GM12878 (cell line): ENCODE measurements around the gene PUS10. TPM values are rescaled to one million over a fixed set of nuclear protein-coding genes. Genes with fewer than 3 reads are reported as not detected.

Experiments
- ATAC-seq: fragments of 200-7000 bp; cut with Tn5 transposase; 3 replicates; pipeline ENCODE4 v1.9.1; 2020; ENCODE audit warnings: mild to moderate bottlenecking, moderate library complexity
- BruUV-seq: library from RNA; stranded (reverse); fragments of 400-500 nt; replicated peaks from 2 replicates; lab custom pipeline; 2021; lab: Mats Ljungman, UMichigan
- CTCF ChIA-PET: fragments of 300-600 bp; sonication (Branson Sonifier 250); formaldehyde crosslinking; extraction: SDS; loops from one replicate; lab custom pipeline; 2021; ENCODE audit warnings: inconsistent platforms; lab: Yijun Ruan, JAX
- POLR2A ChIA-PET: fragments of 350-600 bp; formaldehyde crosslinking; extraction: SDS; loops from one replicate; lab custom pipeline; 2021; ENCODE audit warnings: inconsistent platforms; lab: Charles Lee
- RAD21 ChIA-PET: fragments of 300-600 bp; sonication (Branson Sonifier 250); formaldehyde crosslinking; loops from one replicate; lab custom pipeline; 2023; ENCODE audit warnings: antibody characterized with exemption; ENCODE audit not compliant: unreplicated experiment; lab: Charles Lee
- SMC1A ChIA-PET: fragments of 300-600 bp; sonication (Branson Sonifier 250); formaldehyde crosslinking; loops from one replicate; lab custom pipeline; 2023; ENCODE audit not compliant: unreplicated experiment, uncharacterized antibody; lab: Charles Lee
- DNase-seq: peaks from one replicate; pipeline ENCODE4 v3.0.0-alpha.2; 2011; ENCODE audit warnings: low read depth, low spot score
- FAIRE-seq: peaks from 3 replicates; lab custom pipeline; 2011; peaks lifted over from hg19 to GRCh38; lab: Jason Lieb, UNC
- H2AFZ ChIP-seq: 2 replicates; pipeline ENCODE4 v1.6.0; 2011; ENCODE audit warnings: low read depth, low read length, control low read depth; ENCODE audit not compliant: control insufficient read depth
- H3K27ac ChIP-seq: 2 replicates; pipeline ENCODE4 v1.5.1; 2011; ENCODE audit warnings: control low read depth; ENCODE audit not compliant: control insufficient read depth, insufficient read depth
- H3K27me3 ChIP-seq, 2 experiments: replicated peaks in 1 of 2; 2 replicates each; pipeline versions ENCODE4 v1.6.0 to v1.6.1; 2011; ENCODE audit warnings: low read length in 1 of 2; ENCODE audit not compliant: control insufficient read depth in 2 of 2, insufficient read depth in 2 of 2
- H3K36me3 ChIP-seq, 2 experiments: 2 replicates each; pipeline ENCODE4 v1.5.1; 2011; ENCODE audit warnings: low read length in 1 of 2; ENCODE audit not compliant: control insufficient read depth in 2 of 2, insufficient read depth in 2 of 2
- H3K4me1 ChIP-seq: 2 replicates; pipeline ENCODE4 v1.6.1; 2011; ENCODE audit warnings: mild to moderate bottlenecking, low read length, moderate library complexity, mixed read lengths; ENCODE audit not compliant: control insufficient read depth, insufficient read depth
- H3K4me2 ChIP-seq: 2 replicates; pipeline ENCODE4 v1.6.0; 2011; ENCODE audit warnings: control low read depth; ENCODE audit not compliant: control insufficient read depth, insufficient read depth
- H3K4me3 ChIP-seq: fragments of 200-600 bp; sonication (generic); 2 replicates; pipeline ENCODE4 v1.5.1; 2016
- H3K79me2 ChIP-seq: 2 replicates; pipeline ENCODE4 v1.6.0; 2011; ENCODE audit warnings: low read length; ENCODE audit not compliant: control insufficient read depth, insufficient read depth
- H3K9ac ChIP-seq: 2 replicates; pipeline ENCODE4 v1.8.0; 2011; ENCODE audit warnings: low read length, control low read depth, mixed read lengths; ENCODE audit not compliant: control insufficient read depth, insufficient read depth
- H3K9me3 ChIP-seq: replicated peaks from 3 replicates; pipeline ENCODE4 v1.5.1; 2011; ENCODE audit warnings: mild to moderate bottlenecking, low read length; ENCODE audit not compliant: control insufficient read depth, insufficient read depth
- H4K20me1 ChIP-seq: 2 replicates; pipeline ENCODE4 v1.6.0; 2011; ENCODE audit not compliant: control insufficient read depth, insufficient read depth
- CBFB ChIP-seq: IDR thresholded peaks from 2 replicates; pipeline ENCODE4 v1.6.1; 2016; ENCODE audit warnings: antibody characterized with exemption, low read depth
- DPF2 ChIP-seq: fragments of 450-650 bp; IDR thresholded peaks from 2 replicates; pipeline ENCODE4 v1.6.1; 2017; ENCODE audit warnings: mild to moderate bottlenecking
- FOXM1 ChIP-seq: IDR thresholded peaks from 2 replicates; pipeline ENCODE4 v1.6.1; 2012; ENCODE audit warnings: low read depth, mild to moderate bottlenecking, inconsistent platforms, low read length, moderate library complexity
- IKZF2 ChIP-seq, 2 experiments: fragments of 450-650 bp; IDR thresholded peaks; 2 replicates each; pipeline ENCODE4 v1.6.1; 2017; ENCODE audit warnings: mild to moderate bottlenecking in 2 of 2, moderate library complexity in 2 of 2
- KLF5 ChIP-seq: fragments of 450-650 bp; IDR thresholded peaks from 2 replicates; pipeline ENCODE4 v1.6.1; 2014; ENCODE audit warnings: mild to moderate bottlenecking; ENCODE audit not compliant: partially characterized antibody
- LARP7 ChIP-seq: fragments of 450-650 bp; IDR thresholded peaks from 2 replicates; pipeline ENCODE4 v1.6.1; 2017; ENCODE audit warnings: mild to moderate bottlenecking
- MEF2A ChIP-seq: IDR thresholded peaks from 2 replicates; pipeline ENCODE4 v1.6.1; 2011; ENCODE audit warnings: low read depth, mild to moderate bottlenecking, low read length, moderate library complexity; ENCODE audit not compliant: insufficient read depth
- NFXL1 ChIP-seq: fragments of 450-650 bp; IDR thresholded peaks from 2 replicates; pipeline ENCODE4 v1.6.1; 2017; ENCODE audit warnings: antibody characterized with exemption, mild to moderate bottlenecking, borderline replicate concordance
- NRF1 ChIP-seq: conservative IDR thresholded peaks from 2 replicates; pipeline ENCODE4 v1.6.1; 2011; ENCODE audit warnings: mild to moderate bottlenecking, low read depth, low read length, improper control_type of control experiment
- RAD51 ChIP-seq: fragments of 450-650 bp; IDR thresholded peaks from 2 replicates; pipeline ENCODE4 v1.6.1; 2016; ENCODE audit warnings: moderate library complexity, mild to moderate bottlenecking, inconsistent platforms
- RFX5 ChIP-seq: IDR thresholded peaks from 2 replicates; pipeline ENCODE4 v1.6.1; 2011; ENCODE audit warnings: low read depth, low read length, improper control_type of control experiment
- SMARCA5 ChIP-seq: fragments of 450-650 bp; IDR thresholded peaks from 2 replicates; pipeline ENCODE4 v1.6.1; 2017; ENCODE audit warnings: mild to moderate bottlenecking
- ZNF592 ChIP-seq: fragments of 450-650 bp; IDR thresholded peaks from 2 replicates; pipeline ENCODE4 v1.6.1; 2017; ENCODE audit warnings: mild to moderate bottlenecking, moderate library complexity
- WGBS: methylation state at CpG from one replicate; pipeline ENCODE4 v1.1.6; 2016; ENCODE audit warnings: low lambda C conversion rate; ENCODE audit not compliant: insufficient replicate concordance, insufficient coverage; ENCODE audit errors: missing lambda C conversion rate; 5-methylcytosine and 5-hydroxymethylcytosine counted together
- in situ Hi-C: fragments of 300-500 bp; cut with MboI; formaldehyde crosslinking; loops from 9 replicates; pipeline ENCODE4 v1.14.3; 2018; ENCODE audit warnings: mixed read lengths
- intact Hi-C: fragments of 100-400 bp; cut with micrococcal nuclease; formaldehyde crosslinking; loops from one replicate; pipeline ENCODE4 v1.14.2; 2022; ENCODE audit not compliant: unreplicated experiment
- polyA plus RNA-seq, 11 experiments: library from polyadenylated mRNA; depleted of rRNA in 4 of 11; unstranded in 6 of 11; stranded (reverse) in 5 of 11; fragments of >200 nt; fragmentation: Nextera tagmentation in 4 of 11; fragmentation: Illumina TruSeq in 1 of 11; extraction: Ambion mirVana in 4 of 11; extraction: Trizol in 1 of 11; gene quantifications; 1 replicate in 1 of 11; 2 replicates in 10 of 11; pipeline versions ENCODE4 v1.2.1 to v1.2.3, GENCODE V29; 2011 to 2016; ENCODE audit warnings: inconsistent platforms in 2 of 11, missing spikeins in 2 of 11, low read depth in 1 of 11
- total RNA-seq, 4 experiments: library from RNA; depleted of rRNA in 3 of 4; stranded (reverse); fragments of >200 nt in 3 of 4; fragmentation: Illumina TruSeq in 1 of 4; extraction: Trizol in 1 of 4; gene quantifications; 2 replicates each; pipeline versions ENCODE4 v1.2.1 to v1.2.3, GENCODE V29; 2013 to 2021
- TF ChIP-seq, protein P1 (sequence below): IDR thresholded peaks from 2 replicates; pipeline ENCODE4 v1.6.1; 2012; ENCODE audit warnings: low read depth, low read length, improper control_type of control experiment
- TF ChIP-seq, protein P2 (sequence below): fragments of 450-650 bp; IDR thresholded peaks from 2 replicates; pipeline ENCODE4 v1.6.1; 2016; ENCODE audit warnings: mild to moderate bottlenecking, moderate library complexity, borderline replicate concordance

Gene PUS10
- total and polyA plus RNA-seq, 10 of the 15 experiments (the other 5 are each of a cell fraction or from before 2014, with no cell fraction given): 9.1 to 17.0 (median 13.0) TPM

DNA sequence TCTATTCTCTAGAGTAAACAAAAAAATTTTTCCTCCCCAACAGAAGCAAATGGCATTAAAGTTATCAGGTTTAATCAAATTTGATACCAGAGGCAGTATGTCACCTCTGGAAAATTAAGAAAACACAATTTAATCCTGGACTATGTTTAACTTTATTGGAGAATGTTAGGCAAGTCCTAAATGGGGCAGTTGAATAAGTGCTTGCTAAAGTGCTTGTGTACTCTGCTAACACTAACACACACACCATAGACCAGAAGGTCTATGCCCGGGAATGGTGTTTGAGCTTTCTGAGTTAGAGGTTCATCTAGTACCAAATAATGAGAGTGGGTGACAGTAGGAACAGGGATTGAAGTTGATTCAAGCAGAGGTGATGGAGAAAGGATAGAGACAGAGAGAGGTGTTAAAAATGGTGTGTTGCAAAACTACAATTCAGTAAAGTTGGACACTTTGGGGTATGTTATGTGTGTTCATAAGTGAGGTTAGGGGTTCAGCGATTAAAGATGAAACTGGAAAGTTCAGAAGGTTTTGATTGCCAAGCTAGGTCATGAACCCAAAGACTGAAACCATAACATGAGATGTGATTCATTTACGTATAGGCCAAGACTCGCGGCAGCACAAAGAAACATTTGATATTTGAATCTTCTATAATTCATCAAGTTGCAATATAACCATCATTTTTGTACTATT lies 41.0 kb downstream of the PUS10 start:
- Histone ChIP-seq H3K9ac (no peak overlapping the region), H3K27ac (no peak overlapping the region), H3K27me3 (no peaks in the 10 kb centered on the region), H3K9me3 (peaks cover 3% of the 10 kb centered on the region; the same call in 1 of the 3 replicates), H3K4me3 (no peak overlapping the region; the same call in 1 of the 2 replicates), H2AFZ (no peak overlapping the region), H4K20me1 (no peaks in the 10 kb centered on the region), H3K36me3 (no peaks in the 10 kb centered on the region), H3K79me2 (no peaks in the 10 kb centered on the region), H3K4me1 (peaks cover 56% of the 10 kb centered on the region), H3K4me2 (peak overlapping the region; percentile 85)
- in situ Hi-C loops: no loop called here
- ChIA-PET POLR2A (interaction anchor here (0.6 to 2.0 kb wide), 5 partner anchors 11 to 466 kb away, joined by 3 to 5 read pairs (median 4); no protein-coding TSS in a partner anchor), RAD21 (interaction anchor here (1.0 to 3.3 kb wide), 3 partner anchors 10 to 138 kb away, joined by 3 to 15 read pairs (median 3); no protein-coding TSS in a partner anchor), SMC1A (interaction anchor here (1.0 to 3.7 kb wide), 8 partner anchors 9 to 92 kb away, joined by 3 to 15 read pairs (median 4); no protein-coding TSS in a partner anchor), CTCF (interaction anchor here (0.6 to 2.0 kb wide), 4 partner anchors 13 to 223 kb away, joined by 3 to 5 read pairs (median 4); no protein-coding TSS in a partner anchor)
- DNase-seq (no peak), ATAC-seq (peak; percentile 66), FAIRE-seq (peak; percentile 72)
- BruUV-seq: no TSS peak
- intact Hi-C loops: no loop called here
- WGBS: 19% methylated on average over 5 of the region's 5 CpGs
- TF ChIP-seq SMARCA5 (no peak), LARP7 (no peak), ZNF592 (no peak), NRF1 (no peak), MEF2A (0 out of 2 replicates have a peak, but pooled peaks have one; percentile 36), RAD51 (no peak), NFXL1 (no peak), KLF5 (no peak), DPF2 (no peak), IKZF2 (IDR thresholded peaks at IDR 0.05) (peak in 1 of 2 experiments; percentile 25; a peak in 2 of 4 replicates), CBFB (no peak), RFX5 (no peak), FOXM1 (peak; percentile 59; the same call in 1 of the 2 replicates)
- TF ChIP-seq, protein P1, sequence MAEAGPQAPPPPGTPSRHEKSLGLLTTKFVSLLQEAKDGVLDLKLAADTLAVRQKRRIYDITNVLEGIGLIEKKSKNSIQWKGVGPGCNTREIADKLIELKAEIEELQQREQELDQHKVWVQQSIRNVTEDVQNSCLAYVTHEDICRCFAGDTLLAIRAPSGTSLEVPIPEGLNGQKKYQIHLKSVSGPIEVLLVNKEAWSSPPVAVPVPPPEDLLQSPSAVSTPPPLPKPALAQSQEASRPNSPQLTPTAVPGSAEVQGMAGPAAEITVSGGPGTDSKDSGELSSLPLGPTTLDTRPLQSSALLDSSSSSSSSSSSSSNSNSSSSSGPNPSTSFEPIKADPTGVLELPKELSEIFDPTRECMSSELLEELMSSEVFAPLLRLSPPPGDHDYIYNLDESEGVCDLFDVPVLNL: no peak
- TF ChIP-seq, protein P2, sequence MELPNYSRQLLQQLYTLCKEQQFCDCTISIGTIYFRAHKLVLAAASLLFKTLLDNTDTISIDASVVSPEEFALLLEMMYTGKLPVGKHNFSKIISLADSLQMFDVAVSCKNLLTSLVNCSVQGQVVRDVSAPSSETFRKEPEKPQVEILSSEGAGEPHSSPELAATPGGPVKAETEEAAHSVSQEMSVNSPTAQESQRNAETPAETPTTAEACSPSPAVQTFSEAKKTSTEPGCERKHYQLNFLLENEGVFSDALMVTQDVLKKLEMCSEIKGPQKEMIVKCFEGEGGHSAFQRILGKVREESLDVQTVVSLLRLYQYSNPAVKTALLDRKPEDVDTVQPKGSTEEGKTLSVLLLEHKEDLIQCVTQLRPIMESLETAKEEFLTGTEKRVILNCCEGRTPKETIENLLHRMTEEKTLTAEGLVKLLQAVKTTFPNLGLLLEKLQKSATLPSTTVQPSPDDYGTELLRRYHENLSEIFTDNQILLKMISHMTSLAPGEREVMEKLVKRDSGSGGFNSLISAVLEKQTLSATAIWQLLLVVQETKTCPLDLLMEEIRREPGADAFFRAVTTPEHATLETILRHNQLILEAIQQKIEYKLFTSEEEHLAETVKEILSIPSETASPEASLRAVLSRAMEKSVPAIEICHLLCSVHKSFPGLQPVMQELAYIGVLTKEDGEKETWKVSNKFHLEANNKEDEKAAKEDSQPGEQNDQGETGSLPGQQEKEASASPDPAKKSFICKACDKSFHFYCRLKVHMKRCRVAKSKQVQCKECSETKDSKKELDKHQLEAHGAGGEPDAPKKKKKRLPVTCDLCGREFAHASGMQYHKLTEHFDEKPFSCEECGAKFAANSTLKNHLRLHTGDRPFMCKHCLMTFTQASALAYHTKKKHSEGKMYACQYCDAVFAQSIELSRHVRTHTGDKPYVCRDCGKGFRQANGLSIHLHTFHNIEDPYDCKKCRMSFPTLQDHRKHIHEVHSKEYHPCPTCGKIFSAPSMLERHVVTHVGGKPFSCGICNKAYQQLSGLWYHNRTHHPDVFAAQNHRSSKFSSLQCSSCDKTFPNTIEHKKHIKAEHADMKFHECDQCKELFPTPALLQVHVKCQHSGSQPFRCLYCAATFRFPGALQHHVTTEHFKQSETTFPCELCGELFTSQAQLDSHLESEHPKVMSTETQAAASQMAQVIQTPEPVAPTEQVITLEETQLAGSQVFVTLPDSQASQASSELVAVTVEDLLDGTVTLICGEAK: no peak
